ENCODE data around the gene MRTFA.
A peak's percentile ranks its signal among the peaks of the same experiment; 100 is the strongest.
"Not testable (repeated sequence)": the region's sequence is repeated elsewhere in the genome, so short reads cannot be mapped to it uniquely, and the experiment has no call there.

Gene MRTFA

GRCh38 chr22:40540265-40540664 is 96.3 kb downstream of the MRTFA start:
- H3K4me3 ChIP-seq (ENCODE audit: low read depth, low read length) = no peak overlapping the region
- in situ Hi-C loops (cut with HindIII; ENCODE audit: low sequenced_read_pairs) = no loop called here
- TF ChIP-seq CTCF (IDR thresholded peaks at IDR 0.05; ENCODE audit: low read depth, low read length) = no peak
- DNase-seq (ENCODE audit: low read depth, low spot score) = no peak

DNA sequence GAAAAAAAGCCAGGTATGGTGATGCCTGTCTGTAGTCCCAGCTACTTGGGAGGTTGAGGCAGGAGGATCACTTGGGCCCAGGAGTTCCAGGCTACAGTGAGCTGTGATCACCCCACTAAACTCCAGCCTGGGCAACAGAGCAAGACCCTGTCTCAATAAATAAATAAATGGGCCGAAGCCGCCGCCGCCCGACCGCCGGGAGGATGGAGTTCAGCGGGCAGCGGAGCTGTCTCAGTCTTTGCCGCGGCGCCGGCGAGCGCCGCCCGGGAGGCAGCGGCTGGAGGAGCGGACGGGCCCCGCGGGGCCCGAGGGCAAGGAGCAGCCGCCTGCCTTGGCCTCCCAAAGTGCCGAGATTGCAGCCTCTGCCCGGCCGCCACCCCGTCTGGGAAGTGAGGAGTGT is 100.4 kb downstream of the MRTFA start:
- H3K4me3 ChIP-seq (ENCODE audit: low read depth, low read length); DNase-seq (ENCODE audit: low read depth, low spot score); in situ Hi-C loops (cut with HindIII; ENCODE audit: low sequenced_read_pairs): not testable (repeated sequence)

DNA sequence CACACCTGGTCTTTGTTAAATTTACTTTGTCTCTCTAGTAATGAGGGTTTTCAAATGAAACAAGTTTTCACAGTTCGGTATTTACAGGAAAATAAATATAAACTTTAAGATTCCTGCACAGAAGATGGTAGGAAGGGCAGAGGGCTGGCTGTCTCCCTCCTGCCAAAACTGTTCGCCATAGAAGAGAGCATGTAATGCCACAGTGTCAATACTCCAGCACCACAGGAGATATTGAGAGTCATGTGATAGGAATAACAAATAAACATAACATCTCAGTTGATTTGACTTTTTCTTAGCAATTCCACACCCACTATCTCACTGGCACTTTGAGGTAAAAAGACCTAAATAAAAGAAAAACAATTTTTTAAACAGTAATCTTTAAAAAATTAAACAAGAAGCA is 100.9 kb downstream of the MRTFA start:
- H3K4me3 ChIP-seq (ENCODE audit: low read depth, low read length) = no peak overlapping the region
- TF ChIP-seq CTCF (IDR thresholded peaks at IDR 0.05; ENCODE audit: low read depth, low read length) = no peak
- DNase-seq (ENCODE audit: low read depth, low spot score) = no peak
- in situ Hi-C loops (cut with HindIII; ENCODE audit: low sequenced_read_pairs) = no loop called here

GRCh38 chr22:40535189-40535512 is 101.4 kb downstream of the MRTFA start:
- no peak overlapping the region for H3K4me3 ChIP-seq (ENCODE audit: low read depth, low read length)
- no peak for DNase-seq (ENCODE audit: low read depth, low spot score)
- no peak for TF ChIP-seq CTCF (IDR thresholded peaks at IDR 0.05; ENCODE audit: low read depth, low read length)
- in situ Hi-C loops (cut with HindIII; ENCODE audit: low sequenced_read_pairs) = no loop called here

GRCh38 chr22:40534379-40535188 is 101.9 kb downstream of the MRTFA start:
- no peak overlapping the region for H3K4me3 ChIP-seq (ENCODE audit: low read depth, low read length)
- TF ChIP-seq CTCF (IDR thresholded peaks at IDR 0.05; ENCODE audit: low read depth, low read length) = no peak
- peak; percentile 71 for DNase-seq (ENCODE audit: low read depth, low spot score)
- in situ Hi-C loops (cut with HindIII; ENCODE audit: low sequenced_read_pairs) = no loop called here

DNA sequence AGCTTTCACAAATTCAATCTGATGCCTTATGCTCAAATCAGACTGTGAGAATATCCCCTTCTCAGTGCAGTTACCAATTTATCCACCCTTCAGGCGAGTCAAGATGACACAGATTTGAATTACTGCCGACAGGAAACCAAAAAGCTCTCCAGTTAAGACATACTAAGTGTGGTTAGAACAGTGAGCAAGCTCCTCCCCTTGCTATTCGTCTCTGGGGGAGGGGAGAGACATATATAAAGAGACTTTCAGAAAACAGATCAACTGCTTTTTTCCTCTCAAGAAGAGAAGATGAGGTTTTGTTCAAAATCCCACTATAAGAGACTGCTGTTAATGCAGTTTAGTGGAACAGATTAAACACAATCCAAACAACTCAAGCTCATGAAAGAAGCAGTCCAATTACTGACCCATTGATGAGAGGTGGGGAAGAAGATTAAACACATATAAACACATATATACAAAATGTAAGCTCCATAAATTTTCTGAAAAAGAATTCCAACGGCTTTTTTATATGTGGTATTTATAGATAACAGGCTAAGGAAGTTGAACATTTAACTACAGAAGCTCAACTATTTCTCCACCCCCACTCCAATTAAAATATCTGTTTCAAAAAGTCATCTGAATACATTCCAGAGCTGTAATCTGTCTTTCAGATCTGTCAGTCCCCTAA is 102.7 kb downstream of the MRTFA start:
- in situ Hi-C loops (cut with HindIII; ENCODE audit: low sequenced_read_pairs) = no loop called here
- peak; percentile 79 for DNase-seq (ENCODE audit: low read depth, low spot score)
- H3K4me3 ChIP-seq (ENCODE audit: low read depth, low read length) = peak overlapping the region; percentile 33
- no peak for TF ChIP-seq CTCF (IDR thresholded peaks at IDR 0.05; ENCODE audit: low read depth, low read length)

Measured in astrocyte of the spinal cord (primary cell).